Stimulated activated naive CD8-positive, alpha-beta T cell treated with anti-CD3 and anti-CD28 coated beads, Interleukin-15, amount 100 ng/mL, for 72 hours (primary cell): ENCODE results near the gene DPP6.
A peak's percentile ranks its signal among the peaks of the same experiment; 100 is the strongest.
"Not testable (repeated sequence)": the region's sequence is repeated elsewhere in the genome, so short reads cannot be mapped to it uniquely, and the experiment has no call there.

Source experiments
- ATAC-seq: fragments of 150-1000 bp; cut with Tn5 transposase; 2 replicates; pipeline ENCODE4 v1.10.0; 2021; ENCODE audit warnings: mild to moderate bottlenecking, moderate library complexity
- DNase-seq, 2 donors: peaks; one replicate each; pipeline ENCODE4 v3.0.0; 2021 to 2022
- H3K27ac Mint-ChIP-seq, 2 donors: one replicate each; pipeline ENCODE4 v1.8.0; 2022; ENCODE audit warnings: mild to moderate bottlenecking in 2 of 2, mixed read lengths in 2 of 2, moderate library complexity in 2 of 2
- H3K27me3 Mint-ChIP-seq: one replicate; pipeline ENCODE4 v1.8.0; 2022; ENCODE audit warnings: mixed read lengths
- H3K4me1 Mint-ChIP-seq: one replicate; pipeline ENCODE4 v1.8.0; 2022; ENCODE audit warnings: mild to moderate bottlenecking, mixed read lengths
- H3K4me3 Mint-ChIP-seq, 2 donors: one replicate each; pipeline ENCODE4 v1.8.0; 2022; ENCODE audit warnings: mild to moderate bottlenecking in 2 of 2, mixed read lengths in 2 of 2, moderate library complexity in 1 of 2
- H3K9me3 Mint-ChIP-seq, 2 donors: one replicate each; pipeline ENCODE4 v1.8.0; 2022; ENCODE audit warnings: mixed read lengths in 2 of 2

The DPP6 gene

GRCh38 chr7:154051643-154052529 is at the start of gene DPP6:
Gene DPP6 (plus strand): TSS chr7:154052398.
- H3K27me3 Mint-ChIP-seq: peaks cover 14% of the 10 kb centered on the region
- H3K4me1 Mint-ChIP-seq, H3K27ac Mint-ChIP-seq, DNase-seq, H3K9me3 Mint-ChIP-seq, H3K4me3 Mint-ChIP-seq: not testable (repeated sequence)
- ATAC-seq: peak; percentile 37

GRCh38 chr7:154009423-154009911 is 42.7 kb upstream of the DPP6 start:
- H3K9me3 Mint-ChIP-seq, H3K27me3 Mint-ChIP-seq, DNase-seq, H3K27ac Mint-ChIP-seq, ATAC-seq, H3K4me1 Mint-ChIP-seq, H3K4me3 Mint-ChIP-seq: not testable (repeated sequence)

- H3K27me3 Mint-ChIP-seq, H3K4me3 Mint-ChIP-seq, ATAC-seq, DNase-seq, H3K4me1 Mint-ChIP-seq, H3K27ac Mint-ChIP-seq: not testable (repeated sequence)
- H3K9me3 Mint-ChIP-seq: peaks cover 9 to 11% of the 10 kb centered on the region in 2 donors
Observed at GRCh38 chr7:154010726-154011568, 41.3 kb upstream of the DPP6 start.

GRCh38 chr7:154012800-154013199 is 39.4 kb upstream of the DPP6 start:
- H3K4me3 Mint-ChIP-seq, ATAC-seq, H3K27ac Mint-ChIP-seq, H3K27me3 Mint-ChIP-seq, DNase-seq, H3K4me1 Mint-ChIP-seq: not testable (repeated sequence)
- peaks cover 11 to 12% of the 10 kb centered on the region in 2 donors for H3K9me3 Mint-ChIP-seq

GRCh38 chr7:154015636-154016035 is 36.6 kb upstream of the DPP6 start:
- not testable (repeated sequence) for H3K4me1 Mint-ChIP-seq, ATAC-seq, H3K4me3 Mint-ChIP-seq, H3K27me3 Mint-ChIP-seq, DNase-seq, H3K27ac Mint-ChIP-seq
- H3K9me3 Mint-ChIP-seq: peaks cover 12 to 15% of the 10 kb centered on the region in 2 donors

GRCh38 chr7:154018354-154018753 is 33.8 kb upstream of the DPP6 start:
- H3K4me1 Mint-ChIP-seq, ATAC-seq, H3K27ac Mint-ChIP-seq, H3K27me3 Mint-ChIP-seq, DNase-seq, H3K4me3 Mint-ChIP-seq: not testable (repeated sequence)
- peaks cover 12 to 19% of the 10 kb centered on the region in 2 donors for H3K9me3 Mint-ChIP-seq

GRCh38 chr7:154027805-154028204 is 24.4 kb upstream of the DPP6 start:
- DNase-seq, H3K27me3 Mint-ChIP-seq, H3K9me3 Mint-ChIP-seq, H3K4me3 Mint-ChIP-seq, H3K27ac Mint-ChIP-seq, ATAC-seq, H3K4me1 Mint-ChIP-seq: not testable (repeated sequence)

GRCh38 chr7:154030476-154031080 is 21.6 kb upstream of the DPP6 start:
- not testable (repeated sequence) for H3K27ac Mint-ChIP-seq, DNase-seq, H3K4me3 Mint-ChIP-seq, H3K9me3 Mint-ChIP-seq, ATAC-seq, H3K4me1 Mint-ChIP-seq, H3K27me3 Mint-ChIP-seq

GRCh38 chr7:154039466-154040165 is 12.6 kb upstream of the DPP6 start:
- H3K27me3 Mint-ChIP-seq: not testable (repeated sequence)

GRCh38 chr7:154050394-154050793 is 1.8 kb upstream of the DPP6 start:
- DNase-seq, H3K9me3 Mint-ChIP-seq, H3K4me3 Mint-ChIP-seq, H3K27ac Mint-ChIP-seq, H3K4me1 Mint-ChIP-seq, ATAC-seq: not testable (repeated sequence)
- H3K27me3 Mint-ChIP-seq: peaks cover 14% of the 10 kb centered on the region

More at GRCh38 chr7:154039466-154040165, 12.6 kb upstream of the DPP6 start:
- not testable (repeated sequence) for DNase-seq, H3K9me3 Mint-ChIP-seq, H3K4me3 Mint-ChIP-seq, H3K4me1 Mint-ChIP-seq, H3K27ac Mint-ChIP-seq
- ATAC-seq: peak; percentile 100

GRCh38 chr7:154051006-154051642 is 1.1 kb upstream of the DPP6 start:
- H3K4me3 Mint-ChIP-seq, H3K27ac Mint-ChIP-seq, DNase-seq, H3K4me1 Mint-ChIP-seq, H3K9me3 Mint-ChIP-seq: not testable (repeated sequence)
- peak; percentile 91 for ATAC-seq
- peaks cover 14% of the 10 kb centered on the region for H3K27me3 Mint-ChIP-seq

- H3K27me3 Mint-ChIP-seq: peaks cover 14% of the 10 kb centered on the region
Observed at GRCh38 chr7:154052530-154053252, 493 bp downstream of the DPP6 start.

GRCh38 chr7:154053466-154054312 is 1.5 kb downstream of the DPP6 start:
- not testable (repeated sequence) for H3K9me3 Mint-ChIP-seq, H3K4me3 Mint-ChIP-seq, ATAC-seq, H3K4me1 Mint-ChIP-seq, DNase-seq, H3K27ac Mint-ChIP-seq
- H3K27me3 Mint-ChIP-seq: peaks cover 14% of the 10 kb centered on the region

More at GRCh38 chr7:154052530-154053252, 493 bp downstream of the DPP6 start:
- H3K4me3 Mint-ChIP-seq, H3K27ac Mint-ChIP-seq, H3K9me3 Mint-ChIP-seq, H3K4me1 Mint-ChIP-seq, DNase-seq, ATAC-seq: not testable (repeated sequence)
